Measurements from ENCODE around the gene DYRK2.
A peak's percentile ranks its signal among the peaks of the same experiment; 100 is the strongest.

DYRK2 gene

DNA sequence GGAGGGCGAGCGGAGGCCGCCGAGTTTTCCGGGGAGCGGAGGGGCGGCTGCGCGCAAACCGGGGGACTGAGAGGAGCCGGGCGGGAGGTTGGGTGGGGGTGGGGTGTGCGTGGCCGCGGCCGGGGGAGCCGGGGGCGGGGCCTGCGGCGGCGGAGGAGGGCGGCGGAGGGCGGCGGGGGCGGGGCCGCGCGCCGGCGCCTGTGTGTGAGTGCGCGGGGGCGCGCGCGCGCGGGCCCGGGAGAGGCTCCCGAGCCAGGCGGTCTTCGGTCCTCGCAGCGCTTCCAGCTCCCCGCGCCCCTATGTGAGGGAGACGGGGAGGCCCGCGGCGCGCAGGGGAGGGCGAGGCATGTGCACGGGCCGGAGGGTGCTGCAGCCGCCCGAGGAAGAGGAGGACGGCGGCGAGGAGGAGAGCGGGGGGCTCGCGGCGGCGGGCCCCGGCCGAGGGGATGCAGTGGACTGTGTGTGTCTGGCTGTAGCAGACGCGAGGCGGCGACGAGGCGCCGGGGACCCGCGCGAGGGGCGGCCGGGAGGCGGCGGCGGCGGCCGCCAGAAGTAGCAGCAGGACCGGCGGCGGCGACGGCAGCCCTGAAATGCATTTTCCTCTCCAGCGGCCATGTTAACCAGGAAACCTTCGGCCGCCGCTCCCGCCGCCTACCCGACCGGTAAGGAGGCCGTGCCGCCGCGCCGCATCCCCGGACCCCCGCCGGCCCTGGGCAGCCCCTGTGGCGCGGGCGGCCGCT, at the start of gene DYRK2:
TSS of gene DYRK2 (plus strand) at position 225 of the 740 bp plus-strand sequence. CDS start at position 614, 389 bp downstream.
- DNase-seq, result peak; percentile 77
- ATAC-seq, result peak; percentile 69

DNA sequence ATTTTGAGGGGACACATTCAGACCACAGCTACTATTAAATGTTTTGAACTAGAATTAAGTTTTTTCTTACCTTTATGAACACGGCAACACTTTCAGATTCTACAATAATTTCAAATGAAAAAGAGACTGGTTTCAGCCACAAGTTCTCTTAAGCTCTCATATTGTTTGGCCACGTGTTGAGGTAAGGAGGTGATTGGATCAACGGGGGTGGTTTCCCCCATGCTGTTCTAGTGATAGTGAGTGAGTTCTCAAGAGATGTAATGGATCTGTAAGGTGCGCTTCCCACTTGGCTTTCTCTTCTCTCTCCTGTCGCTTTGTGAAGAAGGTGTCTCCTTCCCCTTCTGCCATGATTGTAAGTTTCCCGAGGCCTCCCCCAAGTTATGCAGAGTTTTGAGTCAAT, 48.9 kb upstream of the DYRK2 start:
- no peak for ATAC-seq
- DNase-seq, result no peak

DNA sequence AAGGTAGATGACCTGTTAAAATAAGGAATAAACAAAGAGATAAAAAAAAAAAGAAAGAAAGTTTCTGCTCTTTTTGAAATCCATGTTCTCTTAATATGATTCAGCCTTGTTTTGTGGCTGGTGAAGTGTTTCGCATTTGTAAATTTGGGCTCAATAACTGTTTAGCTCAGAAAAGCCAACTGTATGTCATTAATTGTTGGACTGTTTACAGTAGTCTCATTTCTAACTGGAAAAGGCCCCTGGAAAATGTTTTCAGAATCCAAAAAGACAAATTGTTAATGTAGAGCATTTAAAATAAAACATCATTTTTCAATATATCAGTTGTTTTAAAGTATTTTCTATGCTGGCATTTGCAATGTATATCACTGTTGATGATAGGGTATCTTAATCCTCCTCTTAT, 47.4 kb upstream of the DYRK2 start:
- ATAC-seq, result no peak
- DNase-seq, result no peak

- DNase-seq (no peak), ATAC-seq (no peak)
These were observed 39.2 kb upstream of the DYRK2 start for GRCh38 chr12:67609226-67609870.

DNA sequence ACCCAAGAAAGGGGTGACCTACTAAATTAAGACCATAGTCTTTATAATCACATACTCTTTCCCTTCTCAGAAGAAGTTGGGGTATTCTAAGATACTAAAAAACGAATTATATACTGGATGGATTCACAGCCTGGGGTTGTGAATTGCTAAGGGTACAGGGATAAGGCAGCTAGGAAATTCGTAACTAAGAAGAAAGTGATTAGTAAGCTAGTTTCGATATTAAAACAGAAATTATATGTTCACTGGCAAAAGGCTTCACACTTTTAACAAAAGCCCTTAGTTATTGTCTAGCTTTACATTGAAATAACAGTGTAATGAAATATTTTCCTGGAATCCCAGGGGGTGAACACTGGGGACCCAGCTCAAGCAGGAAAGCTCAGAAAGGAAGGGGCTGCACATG, 35.5 kb upstream of the DYRK2 start:
- ATAC-seq, result no peak
- DNase-seq, result no peak

- DNase-seq (no peak), ATAC-seq (no peak)
These were observed 30.9 kb upstream of the DYRK2 start for GRCh38 chr12:67617629-67618028.

- no peak for ATAC-seq
- no peak for DNase-seq
These were observed 30.2 kb upstream of the DYRK2 start for GRCh38 chr12:67618303-67618702.

DNA sequence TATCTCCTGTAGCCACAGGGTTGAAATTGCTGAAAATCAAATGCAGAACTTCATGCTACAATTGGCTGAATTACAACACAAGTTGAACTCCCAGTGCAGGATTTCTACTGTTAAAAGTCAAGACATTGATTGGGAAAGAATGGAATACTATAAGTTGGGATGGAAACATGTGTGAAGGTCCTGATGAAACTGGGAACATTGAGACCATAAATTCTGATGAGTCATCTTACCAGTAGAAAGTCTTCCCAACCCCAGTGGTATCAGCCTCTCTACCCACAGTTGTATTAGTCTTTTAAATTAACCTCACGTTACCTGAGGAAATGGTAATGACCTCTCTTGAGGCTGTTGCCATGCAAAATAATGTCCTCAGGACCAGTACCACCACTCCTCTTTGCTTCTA, 27.4 kb upstream of the DYRK2 start:
- no peak for ATAC-seq
- no peak for DNase-seq

DNA sequence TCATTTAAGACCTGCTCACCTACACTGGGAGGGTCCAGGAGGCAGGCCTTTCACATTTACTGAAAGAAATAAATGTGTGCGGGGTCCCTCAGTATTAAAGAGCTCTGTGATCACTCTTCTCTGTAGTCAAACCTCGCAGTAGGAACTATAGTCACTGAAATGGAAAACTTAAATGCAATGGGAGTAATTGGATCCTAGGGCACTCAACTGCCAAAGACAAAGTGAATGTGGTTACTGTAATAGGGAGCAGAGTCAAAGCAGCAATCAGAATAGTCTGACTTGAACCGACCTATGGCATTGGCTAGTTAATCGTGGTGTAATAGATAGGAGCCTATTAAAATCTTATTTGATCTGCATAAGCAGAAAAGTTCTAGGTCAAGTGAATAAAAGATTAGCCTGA, 26.6 kb upstream of the DYRK2 start:
- ATAC-seq, result no peak
- DNase-seq, result no peak

DNA sequence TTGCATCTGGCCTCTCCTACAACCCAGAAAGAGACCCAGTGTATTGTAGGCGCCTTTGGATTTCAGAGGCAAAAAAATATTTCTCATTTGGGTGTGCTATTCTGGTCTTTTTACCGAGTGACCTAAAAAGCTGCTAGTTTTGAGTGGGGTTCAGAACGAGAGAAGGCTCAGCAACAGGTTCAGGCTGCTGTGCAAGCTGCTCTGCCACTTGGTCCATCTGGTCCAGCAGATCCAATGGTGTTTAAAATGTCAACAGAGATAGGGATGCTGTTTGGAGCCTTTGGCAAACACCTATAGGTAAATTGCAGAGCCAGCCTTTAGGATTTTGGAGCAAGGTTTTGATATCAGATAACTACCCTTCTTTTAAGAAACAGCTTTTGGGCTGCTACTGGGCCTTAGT, 25.3 kb upstream of the DYRK2 start:
- DNase-seq (no peak), ATAC-seq (no peak)

DNA sequence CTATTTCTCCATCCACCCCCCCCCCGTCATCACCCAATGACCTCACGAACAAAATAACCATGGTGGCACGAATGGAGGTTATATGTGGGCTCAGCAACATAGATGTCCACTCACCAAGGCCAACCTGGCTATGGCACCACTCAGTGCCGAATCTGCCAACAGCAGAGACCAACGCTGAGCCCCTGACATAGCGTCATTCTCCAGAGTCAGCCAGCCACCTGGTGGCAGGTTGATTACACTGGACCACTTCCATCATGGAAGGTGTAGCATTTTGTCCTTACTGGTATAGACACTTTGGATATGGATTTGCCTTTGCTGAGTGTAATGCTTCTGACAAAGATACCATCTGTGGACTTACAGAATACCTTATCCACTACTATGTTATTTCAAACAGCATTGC, 24.2 kb upstream of the DYRK2 start:
- DNase-seq (no peak), ATAC-seq (no peak)

GRCh38 chr12:67625004-67625403, 23.5 kb upstream of the DYRK2 start:
- no peak for ATAC-seq
- DNase-seq, result no peak

GRCh38 chr12:67626156-67626555, 22.4 kb upstream of the DYRK2 start:
- no peak for ATAC-seq
- no peak for DNase-seq

DNA sequence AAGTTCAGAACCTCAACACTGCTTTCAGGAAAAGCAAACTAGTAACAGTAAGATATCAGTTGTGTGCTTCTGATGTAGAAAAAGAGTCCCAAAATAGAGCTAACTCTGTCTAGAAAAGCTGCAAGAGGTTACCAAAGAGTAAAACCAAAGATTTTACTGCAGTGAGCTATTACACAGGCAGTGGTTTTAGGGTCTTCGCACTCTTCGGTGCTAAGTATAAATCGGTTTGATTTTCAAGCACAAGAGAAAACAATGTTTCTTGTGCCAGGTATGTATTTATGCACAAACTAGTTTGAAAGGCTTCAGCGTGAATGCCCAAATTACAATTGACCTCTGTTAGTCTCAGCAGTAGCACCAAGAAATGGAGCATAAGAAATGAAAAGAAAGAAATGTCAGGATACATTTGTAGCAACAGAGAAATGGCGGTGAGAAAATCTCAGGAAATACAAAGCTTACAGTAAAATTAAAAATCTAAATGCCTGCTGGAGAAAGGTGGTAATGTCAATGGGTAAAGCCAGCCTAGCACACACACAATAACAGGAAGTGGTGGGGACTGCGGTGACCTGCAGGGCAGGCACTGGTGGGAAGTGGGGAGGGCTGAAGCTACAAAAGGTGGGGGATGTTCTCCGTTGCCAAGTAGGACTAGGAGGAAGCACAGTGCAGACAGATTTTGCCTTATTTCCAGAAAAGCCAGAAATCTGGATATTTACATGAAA, 18.0 kb upstream of the DYRK2 start:
- peak; percentile 90 for ATAC-seq
- peak; percentile 79 for DNase-seq

DNA sequence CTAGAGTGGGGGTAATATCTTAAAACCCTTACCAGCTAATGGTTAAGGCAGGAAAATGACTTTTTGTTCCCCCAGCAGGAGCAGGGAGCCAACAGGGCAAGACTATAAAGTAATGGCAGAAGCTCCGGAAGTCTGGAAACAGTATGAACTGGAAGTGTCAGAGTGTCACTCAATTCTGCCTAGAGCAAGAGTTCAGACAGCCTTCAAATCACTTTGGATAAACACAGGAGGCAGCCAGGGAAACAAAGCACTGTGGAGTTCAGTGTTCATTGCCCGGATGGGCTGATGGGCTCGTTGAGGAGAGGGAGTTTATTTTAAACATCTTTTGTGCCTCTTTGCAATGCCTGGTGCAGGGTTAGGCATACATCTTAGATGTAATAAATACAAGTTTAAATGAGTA, 16.5 kb upstream of the DYRK2 start:
- ATAC-seq (no peak), DNase-seq (no peak)

GRCh38 chr12:67633024-67633610, 15.4 kb upstream of the DYRK2 start:
- ATAC-seq (no peak), DNase-seq (no peak)

DNA sequence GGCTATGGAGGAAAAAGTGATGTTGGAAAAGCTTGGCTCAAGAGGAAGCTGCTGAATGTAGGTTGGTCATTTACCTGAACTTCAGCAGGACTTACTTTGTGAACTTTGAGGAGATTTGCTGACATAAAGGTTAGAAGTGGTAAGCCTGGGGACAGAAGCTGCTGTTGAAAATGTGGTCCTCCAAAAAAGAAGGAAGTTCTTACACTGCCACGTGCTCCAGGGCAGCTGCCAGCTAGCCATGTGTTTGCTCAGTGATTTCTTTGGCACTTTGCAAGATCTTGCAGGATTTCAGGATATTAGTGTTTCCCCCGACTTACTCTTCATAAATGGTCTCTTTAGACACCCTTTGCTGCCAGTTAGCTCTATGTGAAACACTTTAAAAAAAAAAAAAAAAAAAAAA, 14.8 kb upstream of the DYRK2 start:
- no peak for ATAC-seq
- DNase-seq, result no peak

- ATAC-seq, result peak; percentile 16
These were observed 14.2 kb upstream of the DYRK2 start for GRCh38 chr12:67634303-67634761.

DNA sequence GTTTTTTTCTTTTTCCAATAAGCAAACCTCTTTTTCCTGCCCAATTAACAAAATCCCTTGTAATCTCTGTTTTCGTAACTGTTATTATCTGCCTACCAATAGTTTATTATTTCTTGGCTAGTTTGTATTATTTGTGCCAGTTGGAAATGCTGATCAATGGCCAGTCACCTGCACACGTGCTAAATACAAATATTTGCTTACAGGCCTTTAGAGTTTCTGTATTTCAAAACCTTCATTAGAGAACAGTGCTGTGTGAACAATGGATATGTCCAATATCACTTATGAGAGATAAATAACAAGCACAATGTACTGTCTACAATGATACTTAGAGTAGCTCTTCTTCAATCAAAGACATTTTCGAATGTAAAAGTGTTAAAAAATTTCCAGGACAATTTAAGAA, 10.8 kb upstream of the DYRK2 start:
- no peak for ATAC-seq
- no peak for DNase-seq

More at GRCh38 chr12:67634303-67634761, 14.2 kb upstream of the DYRK2 start:
- DNase-seq, result no peak

DNA sequence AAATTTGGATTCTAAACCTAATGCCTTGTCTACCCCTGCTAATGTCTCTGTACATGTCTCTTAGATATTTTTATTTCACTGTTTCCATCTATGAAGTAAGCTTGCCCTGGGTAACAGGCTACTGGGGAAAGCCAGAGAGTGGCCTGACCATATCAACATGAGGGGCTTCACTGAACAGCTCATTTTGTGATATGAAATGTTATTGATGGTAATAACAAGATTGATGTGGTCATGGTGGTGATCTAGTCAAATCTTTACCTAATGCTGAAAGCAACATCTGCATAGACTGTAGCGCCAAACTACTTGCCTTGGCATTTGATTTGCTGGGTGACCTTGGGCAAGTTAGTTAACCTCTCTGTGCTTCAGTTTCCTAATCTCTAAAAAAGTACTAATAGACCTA, 9.9 kb upstream of the DYRK2 start:
- ATAC-seq (peak; percentile 40), DNase-seq (no peak)

DNA sequence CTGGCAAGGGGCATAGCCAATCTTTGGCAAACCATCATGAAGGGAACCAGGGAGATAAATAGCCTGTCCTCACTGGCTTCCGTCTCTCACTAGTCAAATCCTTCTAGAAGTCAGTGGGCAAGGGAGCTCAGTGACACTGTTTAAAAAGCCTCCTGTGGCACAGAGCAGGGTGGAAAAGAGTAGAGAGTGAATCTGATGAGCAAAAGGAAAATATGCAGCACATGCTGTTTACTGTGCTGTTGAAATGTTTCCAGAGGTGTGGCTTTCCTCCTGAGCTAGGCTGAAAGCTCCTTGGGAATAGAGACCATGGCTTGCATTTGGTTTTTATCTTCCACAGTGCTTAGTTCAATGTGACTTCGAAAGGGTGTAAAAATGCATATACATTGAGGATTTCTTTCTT, 7.7 kb upstream of the DYRK2 start:
- DNase-seq, result no peak
- peak; percentile 79 for ATAC-seq

GRCh38 chr12:67645126-67645525, 3.4 kb upstream of the DYRK2 start:
- DNase-seq (no peak), ATAC-seq (no peak)

DNA sequence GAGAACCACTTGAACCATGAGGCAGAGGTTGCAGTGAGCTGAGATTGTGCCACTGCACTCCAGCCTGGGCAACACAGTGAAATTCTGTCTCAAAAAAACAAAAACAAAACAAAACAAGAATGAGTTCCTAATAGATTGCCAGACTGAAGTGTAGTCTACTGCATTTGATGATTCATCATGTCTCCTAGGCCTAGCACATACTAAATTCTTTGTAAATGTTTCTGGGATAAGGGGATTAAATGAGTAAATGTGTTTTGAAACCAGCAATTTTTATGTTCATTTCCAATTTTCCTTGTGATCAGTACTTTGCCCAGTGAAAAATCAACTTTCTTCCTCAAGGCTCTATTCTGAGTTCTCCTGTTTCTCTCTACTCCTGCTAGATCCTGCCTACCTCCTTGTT, 2.9 kb upstream of the DYRK2 start:
- DNase-seq (no peak), ATAC-seq (no peak)
